ENCODE data around the gene PTPN4.

The PTPN4 gene

DNA sequence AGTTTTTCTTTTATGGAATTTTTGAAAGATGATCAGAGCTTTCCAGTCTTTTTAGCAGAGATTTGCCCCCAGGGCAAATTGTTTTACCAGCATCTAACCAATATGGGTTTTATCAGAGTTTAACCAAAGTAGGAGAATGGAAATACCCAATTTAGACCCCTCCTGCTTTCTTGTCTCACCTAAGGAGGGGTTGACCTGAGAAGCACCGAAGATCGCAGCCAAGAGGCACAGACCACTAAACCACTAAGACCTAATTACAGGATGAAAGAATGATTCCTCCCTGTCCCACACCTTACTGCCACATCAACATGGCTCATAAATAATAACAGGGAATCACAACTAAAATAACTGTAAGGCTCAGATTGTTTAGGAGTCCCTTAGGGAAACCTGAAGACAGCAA, 141.3 kb downstream of the PTPN4 start:
- H3K27ac ChIP-seq = no peak overlapping the region
- no peak for DNase-seq

DNA sequence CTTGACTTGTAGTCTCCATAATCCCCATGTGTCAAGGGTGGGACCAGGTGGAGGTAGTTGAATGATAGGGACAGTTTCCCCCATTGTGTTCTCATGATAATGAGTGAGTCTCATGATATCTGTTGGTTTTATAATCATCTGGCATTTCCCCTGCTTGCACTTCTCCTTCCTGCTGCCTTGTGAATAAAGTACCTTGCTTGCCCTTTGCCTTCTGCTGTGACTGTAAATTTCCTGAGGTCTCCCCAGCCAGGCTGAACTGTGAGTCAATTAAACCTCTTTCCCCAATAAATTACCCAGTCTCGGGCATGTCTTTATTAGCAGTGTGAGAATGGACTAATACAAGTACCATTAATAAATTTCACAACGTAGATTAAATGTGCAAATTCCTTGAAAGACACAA, 150.8 kb downstream of the PTPN4 start:
- H3K4me3 ChIP-seq (ENCODE audit: low read depth, low read length) = no peak overlapping the region
- no peak for DNase-seq
- no peaks in the 10 kb centered on the region for H3K27me3 ChIP-seq (replicated peaks)
- H3K27ac ChIP-seq = no peak overlapping the region
- in situ Hi-C loops (cut with HindIII; ENCODE audit: low pct_ligation_motif_present, low sequenced_read_pairs) = no loop called here
- TF ChIP-seq, protein P1, sequence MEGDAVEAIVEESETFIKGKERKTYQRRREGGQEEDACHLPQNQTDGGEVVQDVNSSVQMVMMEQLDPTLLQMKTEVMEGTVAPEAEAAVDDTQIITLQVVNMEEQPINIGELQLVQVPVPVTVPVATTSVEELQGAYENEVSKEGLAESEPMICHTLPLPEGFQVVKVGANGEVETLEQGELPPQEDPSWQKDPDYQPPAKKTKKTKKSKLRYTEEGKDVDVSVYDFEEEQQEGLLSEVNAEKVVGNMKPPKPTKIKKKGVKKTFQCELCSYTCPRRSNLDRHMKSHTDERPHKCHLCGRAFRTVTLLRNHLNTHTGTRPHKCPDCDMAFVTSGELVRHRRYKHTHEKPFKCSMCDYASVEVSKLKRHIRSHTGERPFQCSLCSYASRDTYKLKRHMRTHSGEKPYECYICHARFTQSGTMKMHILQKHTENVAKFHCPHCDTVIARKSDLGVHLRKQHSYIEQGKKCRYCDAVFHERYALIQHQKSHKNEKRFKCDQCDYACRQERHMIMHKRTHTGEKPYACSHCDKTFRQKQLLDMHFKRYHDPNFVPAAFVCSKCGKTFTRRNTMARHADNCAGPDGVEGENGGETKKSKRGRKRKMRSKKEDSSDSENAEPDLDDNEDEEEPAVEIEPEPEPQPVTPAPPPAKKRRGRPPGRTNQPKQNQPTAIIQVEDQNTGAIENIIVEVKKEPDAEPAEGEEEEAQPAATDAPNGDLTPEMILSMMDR (IDR thresholded peaks at IDR 0.05; ENCODE audit: low read depth, low read length, missing control alignments) = no peak
- no peaks in the 10 kb centered on the region for H3K36me3 ChIP-seq (replicated peaks)

More for the DNA sequence above, 141.3 kb downstream of the PTPN4 start:
- Histone ChIP-seq H3K27me3 (replicated peaks) (no peaks in the 10 kb centered on the region), H3K4me3 (ENCODE audit: low read depth, low read length) (no peak overlapping the region), H3K36me3 (replicated peaks) (no peaks in the 10 kb centered on the region)
- TF ChIP-seq, protein P1 (IDR thresholded peaks at IDR 0.05; ENCODE audit: low read depth, low read length, missing control alignments) = no peak
- in situ Hi-C loops (cut with HindIII; ENCODE audit: low pct_ligation_motif_present, low sequenced_read_pairs) = no loop called here

DNA sequence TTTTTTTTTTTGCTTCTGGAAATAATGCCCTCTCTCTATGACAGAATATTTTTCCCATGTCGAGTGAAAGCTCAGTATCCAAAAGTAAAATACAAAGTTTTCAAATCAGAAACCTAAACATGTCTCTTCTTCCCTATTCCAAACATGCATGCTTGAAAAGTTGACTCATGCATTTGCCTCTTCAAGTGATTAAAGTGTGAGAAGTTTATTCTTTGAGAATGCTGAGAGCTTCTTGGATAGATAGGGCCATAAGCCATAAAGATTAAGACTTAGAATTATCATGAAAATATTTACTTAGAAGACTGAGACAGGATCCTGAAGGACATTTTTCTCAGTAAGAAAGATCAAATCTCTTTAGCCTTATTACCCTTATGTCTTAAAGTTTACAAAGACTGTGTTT, 154.5 kb downstream of the PTPN4 start:
- Histone ChIP-seq H3K36me3 (replicated peaks) (no peaks in the 10 kb centered on the region), H3K4me3 (ENCODE audit: low read depth, low read length) (no peak overlapping the region), H3K27me3 (replicated peaks) (no peaks in the 10 kb centered on the region), H3K27ac (no peak overlapping the region)
- TF ChIP-seq, protein P1 (IDR thresholded peaks at IDR 0.05; ENCODE audit: low read depth, low read length, missing control alignments) = no peak
- in situ Hi-C loops (cut with HindIII; ENCODE audit: low pct_ligation_motif_present, low sequenced_read_pairs) = no loop called here
- no peak for DNase-seq

DNA sequence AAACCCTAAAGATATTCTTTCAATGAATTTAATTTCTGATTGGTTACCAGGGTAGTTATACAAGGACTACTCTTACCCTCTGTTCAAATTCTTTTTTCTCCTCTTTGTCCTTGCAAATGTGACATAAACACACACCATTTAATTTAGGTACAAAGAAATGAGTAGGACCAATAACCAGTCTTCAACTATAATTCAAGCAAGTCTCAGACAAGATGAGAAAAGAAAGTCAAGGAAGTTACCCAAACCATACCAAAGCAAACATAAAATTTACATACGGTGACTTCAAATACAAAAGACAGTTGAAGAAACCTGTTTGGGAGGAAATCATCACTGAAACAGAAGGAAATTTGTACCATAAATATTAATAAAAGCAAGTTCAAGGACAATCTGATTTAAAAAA, 162.1 kb downstream of the PTPN4 start:
- DNase-seq = no peak
- TF ChIP-seq, protein P1 (IDR thresholded peaks at IDR 0.05; ENCODE audit: low read depth, low read length, missing control alignments) = no peak
- Histone ChIP-seq H3K27ac (no peak overlapping the region), H3K36me3 (replicated peaks) (no peaks in the 10 kb centered on the region), H3K27me3 (replicated peaks) (no peaks in the 10 kb centered on the region), H3K4me3 (ENCODE audit: low read depth, low read length) (no peak overlapping the region)
- in situ Hi-C loops (cut with HindIII; ENCODE audit: low pct_ligation_motif_present, low sequenced_read_pairs) = no loop called here

DNA sequence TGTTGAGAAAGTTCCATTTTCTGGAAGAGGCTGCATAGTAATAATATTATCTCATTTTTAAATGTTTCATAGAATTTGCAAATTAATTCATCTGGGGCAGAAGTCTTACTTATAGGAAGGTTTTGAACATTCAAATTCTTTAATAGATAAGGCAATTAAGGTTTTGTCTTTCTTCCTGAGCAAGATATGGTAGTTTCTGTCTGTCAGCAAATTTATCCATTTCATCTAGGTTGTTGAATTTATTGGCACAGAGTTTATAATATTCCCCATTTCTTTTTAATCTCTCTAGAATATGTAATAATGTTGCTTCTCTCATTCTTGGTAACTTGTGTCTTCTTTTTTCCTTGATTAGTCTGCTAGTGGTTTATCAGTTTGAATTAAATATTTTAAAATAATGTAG, 163.0 kb downstream of the PTPN4 start:
- in situ Hi-C loops (cut with HindIII; ENCODE audit: low pct_ligation_motif_present, low sequenced_read_pairs) = no loop called here
- Histone ChIP-seq H3K36me3 (replicated peaks) (no peaks in the 10 kb centered on the region), H3K27me3 (replicated peaks) (no peaks in the 10 kb centered on the region), H3K27ac (no peak overlapping the region), H3K4me3 (ENCODE audit: low read depth, low read length) (no peak overlapping the region)
- no peak for DNase-seq
- TF ChIP-seq, protein P1 (IDR thresholded peaks at IDR 0.05; ENCODE audit: low read depth, low read length, missing control alignments) = no peak

DNA sequence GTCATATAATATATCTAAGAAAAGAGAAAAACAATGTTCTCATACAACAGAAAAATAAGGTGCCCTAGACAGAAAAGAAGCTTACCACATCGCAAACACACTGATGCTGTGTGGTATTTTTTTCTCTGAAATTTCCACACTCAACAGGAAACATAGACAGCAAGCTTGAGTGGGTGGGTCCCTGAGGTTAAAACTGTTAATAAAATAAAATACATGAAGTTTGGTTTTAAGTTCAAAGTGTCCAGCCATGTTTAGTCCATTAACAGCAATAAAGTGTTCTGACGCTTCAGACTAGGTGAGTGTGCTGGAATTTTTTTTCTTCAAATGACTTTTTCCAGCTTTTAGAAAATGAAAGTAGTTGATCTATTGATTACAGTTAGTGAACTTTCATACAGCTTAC, 169.8 kb downstream of the PTPN4 start:
- H3K4me3 ChIP-seq (ENCODE audit: low read depth, low read length) = no peak overlapping the region
- in situ Hi-C loops (cut with HindIII; ENCODE audit: low pct_ligation_motif_present, low sequenced_read_pairs) = no loop called here
- H3K36me3 ChIP-seq (replicated peaks) = no peaks in the 10 kb centered on the region
- no peak overlapping the region for H3K27ac ChIP-seq
- H3K27me3 ChIP-seq (replicated peaks) = no peaks in the 10 kb centered on the region
- TF ChIP-seq, protein P1 (IDR thresholded peaks at IDR 0.05; ENCODE audit: low read depth, low read length, missing control alignments) = no peak
- no peak for DNase-seq
